ENCODE measurements around the gene IPO13.

The IPO13 gene

DNA sequence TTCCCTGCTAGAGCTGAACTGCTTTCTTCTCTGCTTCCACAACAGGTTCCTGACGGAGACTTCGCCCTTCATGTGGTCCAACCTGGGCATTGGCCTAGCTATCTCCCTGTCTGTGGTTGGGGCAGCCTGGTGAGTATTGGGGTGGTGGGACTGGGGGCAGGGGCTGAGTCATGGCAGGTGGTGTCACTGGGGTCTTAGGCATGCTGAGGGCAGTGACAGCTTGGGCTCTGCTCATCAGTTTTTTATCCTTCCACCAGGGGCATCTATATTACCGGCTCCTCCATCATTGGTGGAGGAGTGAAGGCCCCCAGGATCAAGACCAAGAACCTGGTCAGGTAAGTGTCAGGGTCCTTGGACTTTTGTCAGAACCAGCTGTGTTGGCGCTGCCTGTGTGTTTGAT lies 29.3 kb downstream of the IPO13 start:
- DNase-seq: no peak

DNA sequence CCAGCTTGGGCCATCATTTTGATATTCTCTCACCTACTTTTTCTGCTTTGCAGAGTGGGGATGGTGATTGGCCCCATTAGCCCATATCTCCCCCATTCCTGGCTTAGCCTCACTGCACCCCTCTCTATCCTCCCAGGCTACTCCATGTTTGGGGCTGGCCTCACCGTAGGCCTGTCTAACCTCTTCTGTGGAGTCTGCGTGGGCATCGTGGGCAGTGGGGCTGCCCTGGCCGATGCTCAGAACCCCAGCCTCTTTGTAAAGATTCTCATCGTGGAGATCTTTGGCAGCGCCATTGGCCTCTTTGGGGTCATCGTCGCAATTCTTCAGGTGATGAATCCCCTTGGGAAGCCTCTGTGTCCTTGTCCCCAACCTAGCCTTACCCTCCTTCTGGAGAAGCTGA lies 30.1 kb downstream of the IPO13 start:
- DNase-seq: no peak

DNA sequence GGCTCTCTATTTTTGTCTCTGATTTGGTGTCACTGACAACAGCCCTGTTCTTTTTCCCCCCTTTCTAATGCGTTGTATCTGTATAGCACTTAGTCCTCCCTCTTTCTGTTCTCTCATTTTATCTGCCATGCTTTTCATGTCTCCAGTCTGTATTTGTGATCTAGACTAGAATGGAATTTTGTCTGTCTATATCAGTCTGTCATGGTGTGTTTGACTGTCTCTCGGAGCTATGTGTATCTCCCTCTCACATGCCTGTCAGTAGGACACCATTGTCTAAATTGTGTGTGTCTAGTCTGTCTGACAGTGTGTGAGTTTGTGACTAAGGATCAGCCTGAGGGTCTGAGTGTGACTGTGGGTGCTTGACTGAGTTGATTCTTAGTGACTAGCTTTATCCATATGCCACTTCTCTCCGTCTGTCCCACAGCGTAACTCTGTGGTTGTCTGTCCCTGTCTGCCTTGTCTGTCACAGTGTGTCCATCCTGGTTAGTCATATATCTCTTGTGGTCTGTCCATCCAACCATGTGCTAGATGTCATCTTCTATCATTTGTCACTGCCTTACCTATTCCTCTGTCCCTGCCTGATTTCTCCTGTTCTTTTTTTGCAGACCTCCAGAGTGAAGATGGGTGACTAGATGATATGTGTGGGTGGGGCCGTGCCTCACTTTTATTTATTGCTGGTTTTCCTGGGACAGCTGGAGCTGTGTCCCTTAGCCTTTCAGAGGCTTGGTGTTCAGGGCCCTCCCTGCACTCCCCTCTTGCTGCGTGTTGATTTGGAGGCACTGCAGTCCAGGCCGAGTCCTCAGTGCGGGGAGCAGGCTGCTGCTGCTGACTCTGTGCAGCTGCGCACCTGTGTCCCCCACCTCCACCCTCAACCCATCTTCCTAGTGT lies 30.9 kb downstream of the IPO13 start:
- DNase-seq: no peak

DNA sequence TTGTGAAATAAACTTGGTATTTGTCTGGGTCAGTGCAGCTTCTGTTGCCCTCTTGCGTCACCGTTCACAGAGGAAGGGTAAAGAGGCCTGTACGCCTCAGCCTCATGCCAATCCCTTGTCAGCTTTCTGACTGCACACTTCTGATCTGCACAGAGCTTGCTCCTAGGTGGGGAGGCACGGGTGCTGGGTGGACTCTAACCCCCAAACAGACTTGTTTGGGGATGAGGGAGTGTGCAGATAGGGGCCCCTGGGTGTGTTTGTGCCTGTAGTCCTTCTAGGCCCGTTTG lies 31.5 kb downstream of the IPO13 start:
- DNase-seq: no peak

DNA sequence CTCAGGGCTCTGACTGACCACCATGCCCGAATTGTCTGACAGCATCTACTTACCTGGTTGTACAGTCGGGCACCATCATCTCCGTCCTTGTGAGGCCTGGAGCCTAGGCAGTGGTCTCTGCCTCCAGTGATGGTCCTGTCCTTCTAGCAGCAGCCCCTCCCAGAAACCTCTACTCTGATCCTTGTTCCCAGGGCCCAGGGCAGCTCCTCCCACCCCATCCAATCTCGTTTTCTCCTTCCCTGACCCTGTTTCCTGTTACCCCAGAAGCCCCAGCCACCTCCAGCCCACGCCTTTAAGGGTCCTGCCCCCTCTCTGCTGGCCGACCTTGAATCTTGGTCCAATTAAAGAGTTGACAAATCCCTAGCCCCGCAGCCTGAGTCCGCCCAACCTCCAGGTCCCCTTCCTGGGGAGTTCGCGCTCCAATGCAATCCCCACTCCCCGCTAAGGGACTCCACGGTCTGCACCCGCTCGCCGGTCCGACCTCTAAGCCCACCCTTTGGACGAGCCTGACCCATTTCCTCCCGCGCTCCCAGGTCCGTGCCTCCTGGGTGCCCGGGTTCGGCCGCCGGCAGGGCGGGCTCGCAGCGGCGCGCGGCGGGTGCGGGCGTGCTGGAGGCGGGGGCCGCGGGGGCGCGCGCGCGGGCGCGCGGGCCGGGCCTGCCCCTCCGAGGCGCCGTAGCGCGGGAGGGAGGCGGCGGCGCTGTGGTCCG lies 32.0 kb downstream of the IPO13 start, which contains the start of gene B4GALT2:
Gene B4GALT2, plus strand, starts transcription at position 660 of the 710 bp plus-strand sequence. CDS start 1,951 bp downstream, outside the sequence.
- peak; percentile 35 to 44 for DNase-seq

DNA sequence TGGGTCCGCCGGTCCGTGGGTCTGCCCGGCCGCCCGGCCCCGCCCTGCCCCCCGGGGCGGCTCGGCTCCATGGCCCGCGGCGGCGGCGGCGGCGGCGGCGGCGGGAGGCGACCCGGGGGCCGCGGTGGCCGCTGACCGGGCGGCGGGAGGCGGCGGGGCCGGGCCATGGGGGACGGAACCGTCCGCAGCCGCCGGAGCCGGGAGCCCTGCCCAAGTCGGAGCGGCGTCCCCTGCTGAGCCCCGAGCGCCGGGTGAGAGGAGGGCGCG lies 32.4 kb downstream of the IPO13 start:
- DNase-seq: no peak

DNA sequence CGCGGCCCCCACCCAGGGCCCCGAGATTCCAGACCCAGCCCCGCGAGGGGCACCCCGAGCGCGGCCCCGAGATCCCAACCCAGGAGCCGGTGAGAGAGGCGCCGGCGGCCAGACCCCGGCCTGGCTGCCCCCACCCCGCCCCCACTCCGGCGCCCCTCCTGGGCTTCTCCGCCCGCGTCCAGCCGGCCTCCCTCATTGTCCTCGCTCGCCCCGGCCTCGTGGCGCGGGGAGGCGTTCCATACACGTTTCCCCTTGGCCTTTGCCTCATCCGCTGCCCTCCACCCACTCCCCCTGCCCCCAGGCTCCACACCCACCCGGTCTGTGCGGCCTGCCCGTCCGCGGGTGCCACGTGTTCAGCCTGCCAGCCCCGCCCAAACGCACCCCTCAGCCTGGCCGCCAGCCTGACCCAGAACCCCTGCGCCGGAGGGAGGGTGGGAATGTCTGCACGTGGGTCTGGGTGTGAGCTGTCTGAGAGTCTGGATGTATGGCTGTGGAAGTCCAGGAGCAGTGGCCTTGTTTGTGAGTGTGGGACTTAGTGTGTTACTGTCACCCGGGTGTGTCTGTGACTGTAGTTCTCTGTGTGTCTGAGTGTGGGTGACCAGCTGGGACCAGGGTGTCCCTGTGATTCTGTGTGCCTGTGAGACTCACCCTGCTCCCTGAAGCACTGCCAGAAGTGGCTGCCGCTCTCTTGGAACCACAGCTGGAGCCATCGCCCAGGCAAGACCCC lies 32.9 kb downstream of the IPO13 start:
- peak in 1 of 2 donors; percentile 20 for DNase-seq

DNA sequence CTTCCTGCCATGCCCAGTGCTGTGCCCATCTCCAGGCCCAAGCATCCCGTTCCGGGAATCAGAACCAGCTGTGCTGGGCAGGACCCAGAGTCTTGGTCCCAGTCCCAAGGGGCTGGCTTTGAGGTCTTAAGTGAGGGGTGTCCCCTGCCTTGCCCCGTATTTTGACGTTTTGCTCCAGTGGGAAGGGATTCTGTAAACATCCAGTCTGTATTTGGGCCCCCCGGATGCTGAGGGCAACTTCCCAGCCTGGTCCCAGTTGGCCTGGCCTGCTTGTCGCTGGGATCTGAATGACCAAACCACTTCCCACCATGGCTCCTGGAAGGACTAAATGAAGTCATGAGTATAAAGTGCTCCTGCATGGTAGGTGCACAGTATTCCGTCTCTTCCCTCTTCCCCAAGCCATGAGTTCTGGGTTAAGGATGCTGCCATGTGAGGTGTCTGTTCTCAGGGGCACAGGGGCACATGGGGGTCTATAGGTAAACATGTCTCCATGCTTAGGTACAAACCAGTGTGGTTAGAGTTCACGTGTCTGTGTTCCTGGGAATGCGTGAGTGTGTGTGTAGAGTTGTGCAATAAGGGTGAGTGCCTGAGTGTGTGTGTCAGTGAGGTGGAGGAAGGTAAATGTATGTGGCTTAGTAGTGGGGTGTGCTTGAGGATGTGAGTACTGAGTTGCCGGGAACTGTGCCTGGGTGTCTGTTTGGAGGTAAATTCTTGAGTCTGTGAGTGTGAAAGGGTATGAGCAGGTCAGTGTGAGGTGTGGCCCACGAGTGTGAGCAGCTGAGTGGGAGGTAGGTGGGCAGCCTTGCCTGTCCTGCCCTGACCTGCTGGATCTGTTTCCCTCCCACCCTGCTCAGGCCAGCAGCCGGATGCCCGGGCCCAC lies 33.7 kb downstream of the IPO13 start:
- no peak for DNase-seq

DNA sequence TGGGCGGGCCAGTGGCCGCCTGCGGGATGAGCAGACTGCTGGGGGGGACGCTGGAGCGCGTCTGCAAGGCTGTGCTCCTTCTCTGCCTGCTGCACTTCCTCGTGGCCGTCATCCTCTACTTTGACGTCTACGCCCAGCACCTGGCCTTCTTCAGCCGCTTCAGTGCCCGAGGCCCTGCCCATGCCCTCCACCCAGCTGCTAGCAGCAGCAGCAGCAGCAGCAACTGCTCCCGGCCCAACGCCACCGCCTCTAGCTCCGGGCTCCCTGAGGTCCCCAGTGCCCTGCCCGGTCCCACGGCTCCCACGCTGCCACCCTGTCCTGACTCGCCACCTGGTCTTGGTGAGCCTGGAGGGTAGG lies 34.4 kb downstream of the IPO13 start:
- DNase-seq: no peak

DNA sequence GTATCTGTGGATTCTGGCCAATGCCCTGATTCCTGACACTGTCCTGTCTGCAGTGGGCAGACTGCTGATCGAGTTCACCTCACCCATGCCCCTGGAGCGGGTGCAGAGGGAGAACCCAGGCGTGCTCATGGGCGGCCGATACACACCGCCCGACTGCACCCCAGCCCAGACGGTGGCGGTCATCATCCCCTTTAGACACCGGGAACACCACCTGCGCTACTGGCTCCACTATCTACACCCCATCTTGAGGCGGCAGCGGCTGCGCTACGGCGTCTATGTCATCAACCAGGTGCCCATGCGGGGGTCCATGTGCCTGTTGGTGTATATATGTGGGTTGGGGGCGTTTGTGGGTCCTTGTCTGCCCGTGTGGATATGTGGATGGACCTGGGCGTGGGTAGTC lies 34.9 kb downstream of the IPO13 start:
- no peak for DNase-seq

DNA sequence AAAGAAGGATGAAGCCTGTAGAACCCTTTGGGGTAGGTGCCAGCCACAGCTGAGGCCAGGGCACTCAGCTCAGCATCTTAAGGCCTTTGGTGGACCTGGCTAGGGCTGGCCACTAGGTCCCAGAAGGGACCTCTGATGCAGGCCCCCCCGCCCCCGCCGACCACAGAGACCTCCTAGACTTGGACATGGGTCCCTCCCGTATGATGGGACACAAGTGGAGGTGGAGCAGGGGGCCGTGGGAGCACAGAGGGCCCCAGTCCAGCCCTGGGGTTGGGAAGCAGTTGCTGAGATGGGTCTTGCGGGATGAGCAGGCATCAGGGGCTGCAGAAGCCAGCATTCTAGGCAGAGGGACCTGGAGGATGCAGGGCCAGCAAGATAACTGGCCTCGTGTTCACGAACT lies 35.5 kb downstream of the IPO13 start:
- DNase-seq: no peak

DNA sequence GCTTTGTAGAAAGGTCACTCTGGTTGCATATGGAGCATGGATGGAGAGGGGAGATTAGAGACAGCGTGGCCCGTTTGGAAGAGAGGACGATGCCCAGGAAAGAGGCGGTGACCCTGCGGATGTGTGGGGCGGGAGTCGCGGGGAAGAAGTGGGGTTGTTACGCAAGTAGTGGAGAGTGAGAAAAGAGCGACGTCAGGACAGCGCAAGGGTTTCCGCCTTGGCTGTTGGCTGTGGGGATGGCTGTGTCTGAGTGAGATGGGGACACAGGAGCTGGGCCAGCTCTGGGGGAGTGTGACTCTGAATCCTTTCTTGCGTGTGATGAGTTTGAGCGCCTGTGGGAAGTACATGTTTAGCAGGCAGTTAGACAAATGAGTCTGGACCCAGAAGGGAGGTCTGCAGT lies 36.1 kb downstream of the IPO13 start:
- DNase-seq: peak in 1 of 2 donors; percentile 23

DNA sequence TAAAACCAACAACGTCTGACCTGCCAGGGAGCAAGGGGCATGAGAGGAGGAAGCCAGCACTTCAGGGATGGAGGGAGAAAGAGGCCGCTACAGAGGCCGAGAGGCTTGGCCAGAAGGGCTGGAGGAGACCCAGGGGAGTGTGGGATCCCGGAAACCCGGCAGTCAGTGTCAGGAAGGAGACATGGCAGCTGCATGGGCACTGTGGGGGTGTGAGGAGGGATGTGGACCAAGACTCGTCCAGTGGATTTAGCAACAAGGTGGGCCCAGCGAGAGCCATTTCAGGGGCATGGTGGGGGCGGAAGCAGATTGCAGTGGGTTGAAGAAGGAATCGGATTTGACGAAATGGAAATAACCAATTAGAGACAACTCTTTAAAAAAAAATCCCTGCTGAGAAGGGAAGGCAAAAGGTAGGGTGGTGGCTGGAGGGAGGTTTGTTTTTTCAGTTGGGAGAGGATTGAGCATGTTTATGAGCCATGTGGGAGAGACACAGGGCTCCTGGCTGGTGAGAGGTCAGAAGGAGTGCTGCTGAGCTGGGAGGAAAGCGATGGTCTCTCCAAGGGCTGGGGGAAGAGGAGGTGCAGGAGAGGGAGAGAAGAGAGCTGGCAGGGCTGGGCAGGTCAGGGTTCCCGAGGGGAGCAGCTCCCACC lies 36.6 kb downstream of the IPO13 start:
- DNase-seq: no peak

DNA sequence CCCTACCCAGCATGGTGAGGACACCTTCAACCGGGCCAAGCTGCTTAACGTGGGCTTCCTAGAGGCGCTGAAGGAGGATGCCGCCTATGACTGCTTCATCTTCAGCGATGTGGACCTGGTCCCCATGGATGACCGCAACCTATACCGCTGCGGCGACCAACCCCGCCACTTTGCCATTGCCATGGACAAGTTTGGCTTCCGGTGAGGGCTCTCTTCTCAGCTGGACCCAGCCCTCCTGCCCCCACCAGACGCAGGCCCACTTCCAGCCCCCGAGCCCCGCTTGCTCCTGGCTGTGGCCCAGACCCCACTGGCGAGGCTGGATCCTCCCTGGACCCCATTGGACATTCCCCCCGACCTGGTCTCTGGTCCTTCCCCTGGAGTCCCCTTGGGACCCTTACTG lies 38.1 kb downstream of the IPO13 start:
- no peak for DNase-seq

DNA sequence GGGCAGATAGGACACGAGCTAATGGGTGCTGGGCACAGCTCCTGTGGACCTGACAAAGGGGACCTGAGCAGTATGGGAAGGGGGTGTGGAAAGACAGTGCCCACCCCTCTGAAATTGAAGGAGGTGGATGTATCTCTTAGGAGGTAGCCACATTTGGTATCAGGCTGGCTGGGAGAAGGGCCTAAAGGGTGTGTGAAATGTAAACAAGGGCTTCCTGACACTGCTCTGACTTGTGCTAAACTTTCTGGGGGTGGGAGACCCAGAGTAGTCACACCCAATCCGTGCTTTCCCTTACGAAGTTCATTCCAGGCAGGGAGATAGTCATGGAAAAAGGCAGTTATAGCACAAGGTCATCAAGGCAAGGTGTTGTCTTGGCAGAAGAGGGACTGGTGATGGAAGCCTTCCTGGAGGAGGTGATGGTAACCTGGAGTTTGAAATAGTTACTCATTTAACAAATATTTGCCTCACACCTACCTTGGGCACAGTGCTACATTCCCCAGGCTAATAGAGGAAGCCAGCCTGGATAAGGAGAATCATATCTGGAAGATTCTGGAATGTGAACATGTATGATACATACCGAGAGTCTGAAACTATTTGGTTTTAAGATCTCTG lies 39.3 kb downstream of the IPO13 start:
- DNase-seq: no peak

DNA sequence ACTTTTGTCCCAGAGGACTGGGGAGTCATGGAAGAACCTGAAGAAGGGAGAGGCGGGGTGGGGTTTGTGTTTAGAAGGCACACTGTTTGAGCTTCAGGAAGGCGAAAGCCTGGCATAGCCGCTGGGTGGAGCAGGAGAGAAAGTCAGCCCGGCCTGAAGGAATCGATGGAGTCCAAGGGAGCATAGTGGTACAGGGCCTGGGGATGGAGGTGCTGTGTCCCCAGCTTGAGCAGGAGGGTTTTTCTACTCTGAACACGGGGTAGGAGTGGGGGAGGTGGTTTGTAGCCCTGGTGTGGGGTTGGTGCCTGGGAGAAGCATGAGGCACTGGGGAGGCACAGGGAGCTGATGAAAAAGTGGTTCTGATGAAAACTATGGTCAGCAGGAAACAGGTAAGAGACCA lies 40.0 kb downstream of the IPO13 start:
- no peak for DNase-seq

DNA sequence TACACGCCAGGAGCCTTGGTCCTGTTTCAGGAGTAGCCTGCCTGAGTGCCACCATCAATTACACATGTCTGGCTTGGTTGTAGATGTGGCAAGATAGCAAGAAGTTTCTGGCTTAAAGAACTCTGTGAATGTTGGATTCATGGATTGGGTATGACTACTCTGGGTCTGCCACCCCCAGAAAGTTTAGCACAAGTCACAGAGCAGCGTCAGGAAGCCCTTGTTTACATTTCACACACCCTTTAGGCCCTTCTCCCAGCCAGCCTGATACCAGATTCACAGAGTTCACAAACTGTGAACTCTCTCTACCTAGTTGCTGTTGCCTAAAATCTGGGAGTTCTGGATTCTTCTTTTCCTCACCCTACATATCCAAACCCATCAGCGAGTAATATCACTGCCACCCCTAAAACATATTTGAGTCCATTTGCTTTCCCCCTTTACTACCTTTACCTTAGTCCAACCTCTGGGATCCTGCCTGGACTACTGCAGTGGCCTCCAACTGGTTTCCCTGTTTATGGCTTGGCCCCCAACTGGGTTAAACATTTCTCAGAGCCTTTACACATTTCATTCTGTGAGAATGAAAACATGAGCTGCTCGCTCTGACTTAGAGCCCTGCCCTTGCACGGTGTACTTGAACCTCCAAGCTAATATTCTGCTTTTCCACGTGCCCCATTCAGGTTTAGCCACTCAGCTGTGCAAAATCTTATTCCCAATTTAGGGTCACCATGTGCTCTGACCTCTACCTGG lies 40.6 kb downstream of the IPO13 start:
- DNase-seq: no peak

DNA sequence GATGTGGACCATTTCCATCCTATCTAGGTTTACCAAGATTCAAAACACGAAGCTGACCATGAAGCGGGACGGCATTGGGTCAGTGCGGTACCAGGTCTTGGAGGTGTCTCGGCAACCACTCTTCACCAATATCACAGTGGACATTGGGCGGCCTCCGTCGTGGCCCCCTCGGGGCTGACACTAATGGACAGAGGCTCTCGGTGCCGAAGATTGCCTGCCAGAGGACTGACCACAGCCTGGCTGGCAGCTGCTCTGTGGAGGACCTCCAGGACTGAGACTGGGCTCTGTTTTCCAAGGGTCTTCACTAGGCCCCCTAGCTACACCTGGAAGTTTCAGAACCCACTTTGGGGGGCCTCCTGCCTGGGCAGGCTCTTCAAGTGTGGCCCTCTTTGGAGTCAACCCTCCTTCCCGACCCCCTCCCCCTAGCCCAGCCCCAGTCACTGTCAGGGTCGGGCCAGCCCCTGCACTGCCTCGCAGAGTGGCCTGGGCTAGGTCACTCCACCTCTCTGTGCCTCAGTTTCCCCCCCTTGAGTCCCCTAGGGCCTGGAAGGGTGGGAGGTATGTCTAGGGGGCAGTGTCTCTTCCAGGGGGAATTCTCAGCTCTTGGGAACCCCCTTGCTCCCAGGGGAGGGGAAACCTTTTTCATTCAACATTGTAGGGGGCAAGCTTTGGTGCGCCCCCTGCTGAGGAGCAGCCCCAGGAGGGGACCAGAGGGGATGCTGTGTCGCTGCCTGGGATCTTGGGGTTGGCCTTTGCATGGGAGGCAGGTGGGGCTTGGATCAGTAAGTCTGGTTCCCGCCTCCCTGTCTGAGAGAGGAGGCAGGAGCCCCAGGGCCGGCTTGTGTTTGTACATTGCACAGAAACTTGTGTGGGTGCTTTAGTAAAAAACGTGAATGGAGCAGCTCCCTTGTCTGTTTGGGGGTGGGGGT lies 43.8 kb downstream of the IPO13 start:
- DNase-seq: no peak

DNA sequence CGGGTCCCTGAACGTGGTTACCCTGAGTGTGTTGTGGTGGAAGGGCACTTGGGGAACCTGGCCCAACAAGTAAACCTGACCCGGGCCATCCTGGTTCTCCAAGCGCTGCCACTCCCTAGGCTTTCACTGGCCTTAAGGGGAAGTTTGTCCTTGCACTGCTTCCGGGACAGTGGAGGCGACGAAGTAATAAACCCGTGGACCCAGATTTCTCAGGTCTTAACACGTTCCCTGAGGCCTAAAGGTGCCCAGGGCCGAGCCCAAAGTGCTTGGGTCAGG lies 44.4 kb downstream of the IPO13 start:
- DNase-seq: no peak

DNA sequence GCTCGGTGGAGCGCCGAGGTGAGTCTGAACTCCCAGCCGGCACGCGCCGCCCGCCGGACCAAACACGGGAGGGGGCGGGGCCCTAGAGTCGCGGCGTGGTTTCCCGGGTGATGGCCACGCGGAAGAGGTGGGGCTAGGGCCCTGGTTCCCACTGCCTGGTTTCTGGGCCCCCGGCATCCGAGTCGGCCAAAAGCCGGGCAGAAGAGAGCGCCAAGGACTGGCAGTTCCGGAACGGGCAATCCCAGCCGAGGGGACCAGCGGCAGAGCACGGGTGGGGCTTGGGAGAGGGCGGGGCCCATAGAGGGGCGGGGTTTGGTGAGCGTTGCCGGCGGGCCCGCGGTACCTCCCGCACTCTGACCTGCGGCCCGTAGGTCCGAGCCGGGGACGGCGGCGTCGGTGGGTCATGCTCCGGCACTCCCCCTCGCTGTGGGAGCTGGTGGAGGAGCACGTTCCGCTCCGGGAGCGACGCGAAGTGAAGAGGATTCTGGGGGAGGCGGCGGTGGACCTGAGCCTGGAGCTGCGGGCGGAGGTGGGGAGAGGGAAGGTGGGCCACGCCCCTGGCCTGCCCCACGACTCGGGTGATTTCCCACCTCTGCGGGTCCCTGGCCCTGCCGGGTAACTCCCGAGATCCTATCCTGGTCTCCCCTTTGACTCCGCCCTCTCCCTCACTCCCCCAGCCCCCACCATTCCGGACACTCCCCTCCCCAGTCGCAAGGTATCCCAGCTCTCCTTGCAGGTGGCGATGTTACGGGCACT lies 44.9 kb downstream of the IPO13 start, which contains the start of gene CCDC24:
Gene CCDC24, plus strand, starts transcription at position 124 of the 756 bp plus-strand sequence. Its CDS starts 280 bp downstream, at position 404.
- peak; percentile 75 to 80 for DNase-seq
